NCI-H128 (cell line): Measurements from ENCODE around the gene LCE1C.

ENCODE experiments used
- DNase-seq: peaks from one replicate; lab custom pipeline; 2025; ENCODE audit not compliant: unreplicated experiment; lab: John Stamatoyannopoulos, UW

The LCE1C gene

GRCh38 chr1:152806576-152806975, at the start of gene LCE1C:
Gene LCE1C, minus strand, starts transcription at chr1:152806651. Its CDS starts 1,173 bp downstream, at chr1:152805478.
- no peak for DNase-seq

GRCh38 chr1:152855661-152856060, 49.2 kb upstream of the LCE1C start:
- DNase-seq = no peak

GRCh38 chr1:152842556-152842955, 36.1 kb upstream of the LCE1C start, which contains the start of gene LCE6A:
Gene LCE6A, plus strand, starts transcription at chr1:152842856. Its CDS starts 665 bp downstream, at chr1:152843521.
- DNase-seq = no peak

- DNase-seq = no peak
Observed at GRCh38 chr1:152836870-152837269, 30.4 kb upstream of the LCE1C start.

- DNase-seq = no peak
Observed at GRCh38 chr1:152827173-152827572, 20.7 kb upstream of the LCE1C start, which contains the start of gene LCE1A. Gene LCE1A, plus strand, starts transcription at chr1:152827473. Its CDS starts 0 bp downstream, at chr1:152827473.

GRCh38 chr1:152824964-152825363, 18.5 kb upstream of the LCE1C start:
- no peak for DNase-seq

GRCh38 chr1:152823294-152823693, 16.8 kb upstream of the LCE1C start:
- DNase-seq = no peak

- DNase-seq = no peak
Observed at GRCh38 chr1:152817309-152817708, 10.9 kb upstream of the LCE1C start.

GRCh38 chr1:152811671-152812070, 5.2 kb upstream of the LCE1C start, which contains the start of gene LCE1B:
Gene LCE1B, plus strand, starts transcription at chr1:152811971. Its CDS starts 476 bp downstream, at chr1:152812447.
- no peak for DNase-seq

- no peak for DNase-seq
Observed at GRCh38 chr1:152811050-152811449, 4.6 kb upstream of the LCE1C start.

- DNase-seq = no peak
Observed at GRCh38 chr1:152801333-152801732, 5.1 kb downstream of the LCE1C start.

GRCh38 chr1:152796421-152796820, 10.0 kb downstream of the LCE1C start, which contains the start of gene LCE1D:
Gene LCE1D, plus strand, starts transcription at chr1:152796721. Its CDS starts 1,074 bp downstream, at chr1:152797795.
- DNase-seq = no peak

- no peak for DNase-seq
Observed at GRCh38 chr1:152795686-152796085, 10.8 kb downstream of the LCE1C start.

GRCh38 chr1:152786077-152786476, 20.4 kb downstream of the LCE1C start, which contains the start of gene LCE1E:
Gene LCE1E, plus strand, starts transcription at chr1:152786257. Its CDS starts 1,043 bp downstream, at chr1:152787300.
- DNase-seq = no peak

- no peak for DNase-seq
Observed at GRCh38 chr1:152783095-152783494, 23.4 kb downstream of the LCE1C start.

- no peak for DNase-seq
Observed at GRCh38 chr1:152777510-152778137, 28.8 kb downstream of the LCE1C start.

GRCh38 chr1:152776361-152776760, 30.1 kb downstream of the LCE1C start:
- no peak for DNase-seq

- no peak for DNase-seq
Observed at GRCh38 chr1:152774875-152775274, 31.6 kb downstream of the LCE1C start, which contains the start of gene LCE1F. Gene LCE1F, plus strand, starts transcription at chr1:152775140. Its CDS starts 1,232 bp downstream, at chr1:152776372.

GRCh38 chr1:152770411-152770810, 36.0 kb downstream of the LCE1C start:
- DNase-seq = no peak

- DNase-seq = no peak
Observed at GRCh38 chr1:152768847-152769533, 37.5 kb downstream of the LCE1C start.

- no peak for DNase-seq
Observed at GRCh38 chr1:152761609-152762213, 44.7 kb downstream of the LCE1C start.
